HEK293 (cell line): ENCODE results near the gene PYCR2.

Experiments
- AEBP2 ChIP-seq: fragments of 450-650 bp; formaldehyde crosslinking; IDR thresholded peaks from 2 replicates; pipeline ENCODE4 v1.5.1; 2016; ENCODE audit warnings: missing biosample characterization, missing genetic modification characterization, borderline replicate concordance
- EGR2 ChIP-seq: fragments of 450-650 bp; formaldehyde crosslinking; IDR thresholded peaks from 2 replicates; pipeline ENCODE4 v1.5.1; 2016; ENCODE audit warnings: low read depth, missing biosample characterization, missing genetic modification characterization
- GLI4 ChIP-seq: fragments of 450-650 bp; formaldehyde crosslinking; IDR thresholded peaks from 2 replicates; pipeline ENCODE4 v1.5.1; 2016; ENCODE audit warnings: missing biosample characterization, missing genetic modification characterization
- HOXD13 ChIP-seq: sonication (generic); formaldehyde crosslinking; IDR thresholded peaks from 2 replicates; pipeline ENCODE4 v1.8.0; 2022; ENCODE audit warnings: missing genetic modification reagents, borderline replicate concordance
- OVOL3 ChIP-seq: fragments of 450-650 bp; formaldehyde crosslinking; IDR thresholded peaks from 2 replicates; pipeline ENCODE4 v1.5.1; 2016; ENCODE audit warnings: missing biosample characterization, missing genetic modification characterization
- RBAK ChIP-seq: fragments of 450-650 bp; formaldehyde crosslinking; IDR thresholded peaks from 2 replicates; pipeline ENCODE4 v1.5.1; 2016; ENCODE audit warnings: missing biosample characterization, missing genetic modification characterization
- ZBTB21 ChIP-seq: fragments of 450-650 bp; formaldehyde crosslinking; IDR thresholded peaks from 2 replicates; pipeline ENCODE4 v1.5.1; 2017; ENCODE audit warnings: missing biosample characterization, missing genetic modification characterization
- ZEB2 ChIP-seq: fragments of 450-650 bp; formaldehyde crosslinking; IDR thresholded peaks from 2 replicates; pipeline ENCODE4 v1.5.1; 2016; ENCODE audit warnings: missing biosample characterization, missing genetic modification characterization
- ZFP41 ChIP-seq: fragments of 450-650 bp; formaldehyde crosslinking; IDR thresholded peaks from 2 replicates; pipeline ENCODE4 v1.5.1; 2016; ENCODE audit warnings: missing biosample characterization, missing genetic modification characterization, borderline replicate concordance
- ZFP69B ChIP-seq: fragments of 450-650 bp; formaldehyde crosslinking; IDR thresholded peaks from 2 replicates; pipeline ENCODE4 v1.5.1; 2016; ENCODE audit warnings: missing biosample characterization, missing genetic modification characterization
- ZIC2 ChIP-seq: fragments of 450-650 bp; formaldehyde crosslinking; IDR thresholded peaks from 2 replicates; pipeline ENCODE4 v1.5.1; 2016; ENCODE audit warnings: missing biosample characterization, missing genetic modification characterization
- ZNF121 ChIP-seq: fragments of 450-650 bp; formaldehyde crosslinking; IDR thresholded peaks from 2 replicates; pipeline ENCODE4 v1.5.1; 2016; ENCODE audit warnings: missing biosample characterization, missing genetic modification characterization
- ZNF138 ChIP-seq: fragments of 450-650 bp; formaldehyde crosslinking; IDR thresholded peaks from 2 replicates; pipeline ENCODE4 v1.5.1; 2016; ENCODE audit warnings: missing biosample characterization, missing genetic modification characterization, borderline replicate concordance
- ZNF19 ChIP-seq: fragments of 450-650 bp; formaldehyde crosslinking; IDR thresholded peaks from 2 replicates; pipeline ENCODE4; 2016; ENCODE audit warnings: missing biosample characterization, missing genetic modification characterization, low read depth
- ZNF24 ChIP-seq: fragments of 450-650 bp; formaldehyde crosslinking; IDR thresholded peaks from 2 replicates; pipeline ENCODE4 v1.5.1; 2016; ENCODE audit warnings: missing biosample characterization, missing genetic modification characterization
- ZNF274 ChIP-seq, 2 experiments: fragments of 200-500 bp in 1 of 2; fragments of 450-650 bp in 1 of 2; sonication (Bioruptor generic) in 1 of 2; formaldehyde crosslinking in 1 of 2; IDR thresholded peaks; 2 replicates each; pipeline versions ENCODE4 v1.5.1 to v1.6.1; 2014 to 2016; ENCODE audit warnings: borderline replicate concordance in 1 of 2, inconsistent platforms in 1 of 2, low read length in 1 of 2, missing biosample characterization in 1 of 2, missing genetic modification characterization in 1 of 2
- ZNF292 ChIP-seq: fragments of 450-650 bp; formaldehyde crosslinking; IDR thresholded peaks from 2 replicates; pipeline ENCODE4 v1.5.1; 2016; ENCODE audit warnings: low read depth, missing biosample characterization, missing genetic modification characterization, borderline replicate concordance
- ZNF302 ChIP-seq: fragments of 450-650 bp; formaldehyde crosslinking; IDR thresholded peaks from 2 replicates; pipeline ENCODE4 v1.5.1; 2016; ENCODE audit warnings: missing biosample characterization, missing genetic modification characterization, low read depth
- ZNF341 ChIP-seq: fragments of 450-650 bp; formaldehyde crosslinking; IDR thresholded peaks from 2 replicates; pipeline ENCODE4; 2016; ENCODE audit warnings: low read depth, missing biosample characterization, missing genetic modification characterization
- ZNF391 ChIP-seq: fragments of 450-650 bp; formaldehyde crosslinking; IDR thresholded peaks from 2 replicates; pipeline ENCODE4 v1.5.1; 2016; ENCODE audit warnings: low read depth, missing biosample characterization, missing genetic modification characterization, borderline replicate concordance
- ZNF423 ChIP-seq: fragments of 450-650 bp; formaldehyde crosslinking; IDR thresholded peaks from 2 replicates; pipeline ENCODE4 v1.5.1; 2016; ENCODE audit warnings: missing biosample characterization, missing genetic modification characterization
- ZNF513 ChIP-seq: fragments of 450-650 bp; IDR thresholded peaks from 2 replicates; pipeline ENCODE4 v1.5.1; 2018; ENCODE audit warnings: missing biosample characterization, missing genetic modification characterization
- ZNF521 ChIP-seq: fragments of 450-650 bp; formaldehyde crosslinking; IDR thresholded peaks from 2 replicates; pipeline ENCODE4 v1.5.1; 2017; ENCODE audit warnings: missing biosample characterization, mild to moderate bottlenecking, missing genetic modification characterization
- ZNF623 ChIP-seq: fragments of 450-650 bp; formaldehyde crosslinking; IDR thresholded peaks from 2 replicates; pipeline ENCODE4 v1.5.1; 2016; ENCODE audit warnings: missing biosample characterization, missing genetic modification characterization
- ZNF629 ChIP-seq: fragments of 450-650 bp; formaldehyde crosslinking; IDR thresholded peaks from 2 replicates; pipeline ENCODE4 v1.5.1; 2017; ENCODE audit warnings: missing biosample characterization, missing genetic modification characterization
- ZNF664 ChIP-seq: fragments of 450-650 bp; formaldehyde crosslinking; IDR thresholded peaks from 2 replicates; pipeline ENCODE4 v1.5.1; 2016; ENCODE audit warnings: missing biosample characterization, missing genetic modification characterization
- ZNF747 ChIP-seq: fragments of 450-650 bp; formaldehyde crosslinking; IDR thresholded peaks from 2 replicates; pipeline ENCODE4 v1.5.1; 2016; ENCODE audit warnings: missing biosample characterization, missing genetic modification characterization
- ZNF791 ChIP-seq: fragments of 450-650 bp; formaldehyde crosslinking; IDR thresholded peaks from 2 replicates; pipeline ENCODE4 v1.5.1; 2016; ENCODE audit warnings: missing biosample characterization, missing genetic modification characterization
- ZNF792 ChIP-seq: fragments of 450-650 bp; formaldehyde crosslinking; IDR thresholded peaks from 2 replicates; pipeline ENCODE4 v1.5.1; 2016; ENCODE audit warnings: missing biosample characterization, missing genetic modification characterization
- ZSCAN16 ChIP-seq: fragments of 450-650 bp; formaldehyde crosslinking; IDR thresholded peaks from 2 replicates; pipeline ENCODE4 v1.5.1; 2016; ENCODE audit warnings: missing biosample characterization, missing genetic modification characterization
- ZSCAN23 ChIP-seq: fragments of 450-650 bp; formaldehyde crosslinking; IDR thresholded peaks from 2 replicates; pipeline ENCODE4 v1.5.1; 2016; ENCODE audit warnings: missing biosample characterization, missing genetic modification characterization
- TF ChIP-seq, protein P1 (sequence below): IDR thresholded peaks from 2 replicates; pipeline ENCODE4 v1.6.1; 2011; ENCODE audit warnings: mild to moderate bottlenecking, low read depth, low read length, borderline replicate concordance
- TF ChIP-seq, protein P2 (sequence below): fragments of 450-650 bp; formaldehyde crosslinking; IDR thresholded peaks from 2 replicates; pipeline ENCODE4 v1.5.1; 2017; ENCODE audit warnings: missing biosample characterization, missing genetic modification characterization
- TF ChIP-seq, protein P3 (sequence below): fragments of 450-650 bp; formaldehyde crosslinking; IDR thresholded peaks from 2 replicates; pipeline ENCODE4 v1.5.1; 2016; ENCODE audit warnings: missing biosample characterization, missing genetic modification characterization

PYCR2 gene

GRCh38 chr1:225882694-225883615, 41.1 kb downstream of the PYCR2 start (continued):
- TF ChIP-seq AEBP2 (tag by site-specific recombination) (no peak), ZSCAN23 (tag by site-specific recombination) (0 out of 2 replicates have a peak, but pooled peaks have one; percentile 56), ZFP69B (tag by site-specific recombination) (no peak), ZIC2 (tag by site-specific recombination) (peak; percentile 90), ZNF791 (tag by site-specific recombination) (no peak), RBAK (tag by site-specific recombination) (no peak), ZNF138 (tag by site-specific recombination) (no peak), ZNF423 (0 out of 2 replicates have a peak, but pooled peaks have one; percentile 44), ZNF121 (no peak), ZNF629 (tag by site-specific recombination) (no peak), ZNF341 (no peak), GLI4 (tag by site-specific recombination) (no peak), ZNF19 (tag by site-specific recombination) (no peak), ZNF747 (no peak), ZNF623 (tag by site-specific recombination) (peak; percentile 7; the same call in 1 of the 2 replicates), ZBTB21 (no peak), ZNF292 (tag by site-specific recombination) (no peak), ZNF274 (IDR thresholded peaks at IDR 0.05; ENCODE audit: low read length) (no peak), ZNF274 (tag by site-specific recombination; IDR thresholded peaks at IDR 0.05; ENCODE audit: borderline replicate concordance) (no peak), ZNF24 (tag by site-specific recombination) (no peak), ZNF664 (tag by site-specific recombination) (no peak), ZEB2 (tag by site-specific recombination) (no peak), ZNF521 (tag by site-specific recombination) (no peak), ZNF792 (tag by site-specific recombination) (no peak), ZSCAN16 (tag by site-specific recombination) (no peak), HOXD13 (CRISPR knock-in tag) (no peak), EGR2 (tag by site-specific recombination) (peak; percentile 76), ZFP41 (tag by site-specific recombination) (no peak), ZNF513 (tag by site-specific recombination) (peak; percentile 7; the same call in 1 of the 2 replicates), ZNF302 (no peak), OVOL3 (no peak), ZNF391 (no peak)
- TF ChIP-seq, protein P1, sequence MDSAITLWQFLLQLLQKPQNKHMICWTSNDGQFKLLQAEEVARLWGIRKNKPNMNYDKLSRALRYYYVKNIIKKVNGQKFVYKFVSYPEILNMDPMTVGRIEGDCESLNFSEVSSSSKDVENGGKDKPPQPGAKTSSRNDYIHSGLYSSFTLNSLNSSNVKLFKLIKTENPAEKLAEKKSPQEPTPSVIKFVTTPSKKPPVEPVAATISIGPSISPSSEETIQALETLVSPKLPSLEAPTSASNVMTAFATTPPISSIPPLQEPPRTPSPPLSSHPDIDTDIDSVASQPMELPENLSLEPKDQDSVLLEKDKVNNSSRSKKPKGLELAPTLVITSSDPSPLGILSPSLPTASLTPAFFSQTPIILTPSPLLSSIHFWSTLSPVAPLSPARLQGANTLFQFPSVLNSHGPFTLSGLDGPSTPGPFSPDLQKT: no peak
- TF ChIP-seq, protein P2, sequence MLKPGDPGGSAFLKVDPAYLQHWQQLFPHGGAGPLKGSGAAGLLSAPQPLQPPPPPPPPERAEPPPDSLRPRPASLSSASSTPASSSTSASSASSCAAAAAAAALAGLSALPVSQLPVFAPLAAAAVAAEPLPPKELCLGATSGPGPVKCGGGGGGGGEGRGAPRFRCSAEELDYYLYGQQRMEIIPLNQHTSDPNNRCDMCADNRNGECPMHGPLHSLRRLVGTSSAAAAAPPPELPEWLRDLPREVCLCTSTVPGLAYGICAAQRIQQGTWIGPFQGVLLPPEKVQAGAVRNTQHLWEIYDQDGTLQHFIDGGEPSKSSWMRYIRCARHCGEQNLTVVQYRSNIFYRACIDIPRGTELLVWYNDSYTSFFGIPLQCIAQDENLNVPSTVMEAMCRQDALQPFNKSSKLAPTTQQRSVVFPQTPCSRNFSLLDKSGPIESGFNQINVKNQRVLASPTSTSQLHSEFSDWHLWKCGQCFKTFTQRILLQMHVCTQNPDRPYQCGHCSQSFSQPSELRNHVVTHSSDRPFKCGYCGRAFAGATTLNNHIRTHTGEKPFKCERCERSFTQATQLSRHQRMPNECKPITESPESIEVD (tag by site-specific recombination): no peak
- TF ChIP-seq, protein P3, sequence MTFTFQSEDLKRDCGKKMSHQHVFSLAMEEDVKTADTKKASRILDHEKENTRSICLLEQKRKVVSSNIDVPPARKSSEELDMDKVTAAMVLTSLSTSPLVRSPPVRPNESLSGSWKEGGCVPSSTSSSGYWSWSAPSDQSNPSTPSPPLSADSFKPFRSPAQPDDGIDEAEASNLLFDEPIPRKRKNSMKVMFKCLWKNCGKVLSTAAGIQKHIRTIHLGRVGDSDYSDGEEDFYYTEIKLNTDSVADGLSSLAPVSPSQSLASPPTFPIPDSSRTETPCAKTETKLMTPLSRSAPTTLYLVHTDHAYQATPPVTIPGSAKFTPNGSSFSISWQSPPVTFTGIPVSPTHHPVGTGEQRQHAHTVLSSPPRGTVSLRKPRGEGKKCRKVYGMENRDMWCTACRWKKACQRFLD (tag by site-specific recombination): no peak
